Muscle of leg (tissue), 11 donors: ENCODE measurements around the gene GATAD2A. TPM values are rescaled to one million over a fixed set of nuclear protein-coding genes. Genes with fewer than 3 reads are reported as not detected.
A peak's percentile ranks its signal among the peaks of the same experiment; 100 is the strongest.

Experiments
- DNase-seq: peaks from one replicate; pipeline ENCODE4 v3.0.0; 2013
- H3K27ac ChIP-seq: one replicate; pipeline ENCODE4 v1.5.1; 2013; ENCODE audit warnings: mild to moderate bottlenecking, low read length, control low read depth
- H3K27me3 ChIP-seq: one replicate; pipeline ENCODE4 v1.6.1; 2013; ENCODE audit warnings: low read length; ENCODE audit not compliant: control insufficient read depth, insufficient read depth
- H3K36me3 ChIP-seq: one replicate; pipeline ENCODE4 v1.6.1; 2013; ENCODE audit warnings: low read length; ENCODE audit not compliant: control insufficient read depth, insufficient read depth
- H3K4me1 ChIP-seq: one replicate; pipeline ENCODE4 v1.6.1; 2013; ENCODE audit warnings: low read length; ENCODE audit not compliant: control insufficient read depth, insufficient read depth
- H3K4me3 ChIP-seq: one replicate; pipeline ENCODE4 v1.5.1; 2013; ENCODE audit warnings: low read length, control low read depth
- H3K9me3 ChIP-seq: replicated peaks from 2 replicates; pipeline ENCODE4 v1.6.1; 2013; ENCODE audit warnings: low read depth, low read length; ENCODE audit not compliant: control insufficient read depth
- WGBS: methylation state at CpG from one replicate; pipeline ENCODE4 v1.1.5; 2013; ENCODE audit warnings: missing lambda C conversion rate; ENCODE audit not compliant: insufficient coverage; 5-methylcytosine and 5-hydroxymethylcytosine counted together
- polyA plus RNA-seq, 8 donors: library from polyadenylated mRNA; unstranded; fragments of 120-200 nt; gene quantifications; one replicate each; pipeline versions ENCODE4 v1.2.1 to v1.2.3, GENCODE V29; 2013; ENCODE audit warnings: inconsistent platforms in 1 of 8, low replicate concordance in 1 of 8; ENCODE audit not compliant: insufficient read length in 8 of 8, insufficient read depth in 1 of 8
- total RNA-seq: library from RNA; stranded (reverse); fragments of 120-200 nt; gene quantifications from one replicate; pipeline ENCODE4 v1.2.4, GENCODE V29; 2013

The GATAD2A gene
- total and polyA plus RNA-seq, 9 donors, result 25.1 to 62.2 (median 49.8) TPM

DNA sequence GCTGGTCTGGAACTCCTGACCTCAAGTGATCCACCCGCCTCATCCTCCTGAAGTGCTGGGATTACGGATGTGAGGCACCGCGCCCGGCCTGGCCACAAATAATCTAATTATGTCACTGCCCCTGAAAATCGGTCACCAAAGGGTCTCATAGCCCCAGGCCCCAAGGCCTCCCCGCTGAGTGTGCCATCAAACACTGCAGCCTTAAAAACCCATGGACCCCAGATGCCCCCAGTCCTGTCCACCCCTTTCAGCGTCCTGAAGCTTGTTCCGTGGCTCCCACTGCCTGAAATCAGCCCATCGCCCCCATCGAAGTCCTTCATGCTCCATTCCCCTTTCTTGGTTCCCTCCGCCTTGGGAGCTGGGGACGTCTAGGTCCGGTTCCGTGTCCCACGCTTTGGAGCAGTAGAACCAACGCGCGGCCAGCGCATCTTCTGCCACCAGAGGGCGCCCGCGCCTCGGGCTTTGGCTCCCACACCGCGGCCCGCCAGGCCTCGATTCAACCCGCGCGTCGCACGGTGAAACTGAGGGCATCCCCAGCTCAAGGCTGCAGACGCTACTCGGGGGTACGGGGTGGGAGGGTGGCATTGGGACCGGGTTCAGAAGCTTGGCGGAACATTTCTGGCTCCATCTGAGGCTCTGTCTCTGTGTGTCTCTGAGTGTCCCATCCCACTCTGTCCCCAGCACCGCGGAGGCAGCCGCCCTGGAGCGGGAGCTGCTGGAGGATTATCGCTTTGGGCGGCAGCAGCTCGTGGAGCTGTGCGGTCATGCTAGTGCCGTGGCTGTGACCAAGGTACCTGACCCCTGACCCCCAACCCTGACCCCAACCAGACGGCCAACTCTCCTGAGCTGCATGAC, 126.7 kb downstream of the GATAD2A start:
- 22% methylated on average over 47 of the region's 48 CpGs for WGBS
- no peak overlapping the region for H3K4me3 ChIP-seq
- no peaks in the 10 kb centered on the region for H3K9me3 ChIP-seq
- H3K36me3 ChIP-seq, result peaks cover 27% of the 10 kb centered on the region
- peak; percentile 79 for DNase-seq
- peaks cover 6% of the 10 kb centered on the region for H3K4me1 ChIP-seq
- H3K27ac ChIP-seq, result no peak overlapping the region
- peaks cover 5% of the 10 kb centered on the region for H3K27me3 ChIP-seq

DNA sequence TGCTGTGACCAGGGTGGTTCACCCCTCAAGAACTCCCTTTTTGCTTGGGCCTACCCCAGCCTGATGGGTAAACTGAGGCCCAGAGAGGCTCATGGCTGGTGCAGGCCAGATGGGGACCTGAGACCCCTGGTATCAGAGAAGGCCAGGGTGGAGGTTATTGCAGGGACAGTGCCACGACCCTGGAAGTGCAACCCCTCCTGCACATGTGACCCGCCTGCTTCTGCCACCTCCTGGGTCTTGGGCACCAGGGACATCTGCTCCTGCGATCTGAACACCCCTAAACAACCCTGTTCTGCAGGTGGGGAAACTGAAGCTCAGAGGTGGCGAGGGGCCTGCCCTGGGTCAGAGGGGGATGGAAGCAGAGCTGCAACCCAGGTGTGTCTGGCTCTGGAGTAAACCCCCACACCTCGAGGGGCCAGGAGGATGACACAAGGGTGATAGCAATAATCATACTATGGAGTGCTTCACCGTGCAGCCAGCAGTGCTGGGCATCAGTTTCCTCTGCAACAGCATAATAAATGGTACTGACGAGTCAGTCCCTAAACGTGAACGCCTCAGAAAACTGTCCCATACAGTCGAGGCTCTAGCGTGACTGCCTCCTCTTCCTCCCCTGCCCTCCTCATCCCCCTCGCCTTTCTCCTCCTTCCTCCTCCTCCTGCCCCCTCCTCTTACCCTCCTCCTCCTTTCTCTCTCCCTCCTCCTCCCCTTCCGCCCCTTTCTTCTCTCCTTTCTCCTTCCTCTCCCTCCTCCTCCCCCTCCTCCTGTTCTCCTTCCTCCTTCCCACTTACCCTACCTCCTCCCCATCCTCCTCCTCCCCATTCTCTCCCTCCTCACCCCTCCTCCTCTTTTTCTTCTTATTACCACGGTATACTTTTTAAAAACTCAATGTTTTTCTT, 127.6 kb downstream of the GATAD2A start:
- H3K4me3 ChIP-seq, result no peak overlapping the region
- H3K9me3 ChIP-seq, result no peaks in the 10 kb centered on the region
- peaks cover 20% of the 10 kb centered on the region for H3K36me3 ChIP-seq
- peaks cover 11% of the 10 kb centered on the region for H3K4me1 ChIP-seq
- no peak for DNase-seq
- no peak overlapping the region for H3K27ac ChIP-seq
- 62% methylated on average over 11 of the region's 14 CpGs for WGBS
- peaks cover 14% of the 10 kb centered on the region for H3K27me3 ChIP-seq

GRCh38 chr19:19533841-19534240, 128.4 kb downstream of the GATAD2A start:
- 51% methylated on average over 4 of the region's 6 CpGs for WGBS
- H3K27me3 ChIP-seq, result peaks cover 21% of the 10 kb centered on the region
- peaks cover 16% of the 10 kb centered on the region for H3K36me3 ChIP-seq
- H3K4me1 ChIP-seq, result peaks cover 19% of the 10 kb centered on the region
- H3K27ac ChIP-seq, result no peak overlapping the region
- no peak overlapping the region for H3K4me3 ChIP-seq
- no peaks in the 10 kb centered on the region for H3K9me3 ChIP-seq
- no peak for DNase-seq

GRCh38 chr19:19534556-19535265, 129.2 kb downstream of the GATAD2A start:
- WGBS, result 72% methylated on average over 24 of the region's 27 CpGs
- Histone ChIP-seq H3K27ac (no peak overlapping the region), H3K4me3 (no peak overlapping the region), H3K9me3 (no peaks in the 10 kb centered on the region), H3K4me1 (peaks cover 21% of the 10 kb centered on the region), H3K36me3 (peaks cover 11% of the 10 kb centered on the region), H3K27me3 (peaks cover 30% of the 10 kb centered on the region)
- peak; percentile 8 for DNase-seq

- Histone ChIP-seq H3K27ac (no peak overlapping the region), H3K27me3 (peaks cover 35% of the 10 kb centered on the region), H3K36me3 (peaks cover 9% of the 10 kb centered on the region), H3K4me1 (peaks cover 22% of the 10 kb centered on the region), H3K4me3 (no peak overlapping the region), H3K9me3 (no peaks in the 10 kb centered on the region)
- DNase-seq, result peak; percentile 18
- WGBS, result 80% methylated on average over 31 of the region's 34 CpGs
Measured at GRCh38 chr19:19535311-19536191, 130.1 kb downstream of the GATAD2A start.

DNA sequence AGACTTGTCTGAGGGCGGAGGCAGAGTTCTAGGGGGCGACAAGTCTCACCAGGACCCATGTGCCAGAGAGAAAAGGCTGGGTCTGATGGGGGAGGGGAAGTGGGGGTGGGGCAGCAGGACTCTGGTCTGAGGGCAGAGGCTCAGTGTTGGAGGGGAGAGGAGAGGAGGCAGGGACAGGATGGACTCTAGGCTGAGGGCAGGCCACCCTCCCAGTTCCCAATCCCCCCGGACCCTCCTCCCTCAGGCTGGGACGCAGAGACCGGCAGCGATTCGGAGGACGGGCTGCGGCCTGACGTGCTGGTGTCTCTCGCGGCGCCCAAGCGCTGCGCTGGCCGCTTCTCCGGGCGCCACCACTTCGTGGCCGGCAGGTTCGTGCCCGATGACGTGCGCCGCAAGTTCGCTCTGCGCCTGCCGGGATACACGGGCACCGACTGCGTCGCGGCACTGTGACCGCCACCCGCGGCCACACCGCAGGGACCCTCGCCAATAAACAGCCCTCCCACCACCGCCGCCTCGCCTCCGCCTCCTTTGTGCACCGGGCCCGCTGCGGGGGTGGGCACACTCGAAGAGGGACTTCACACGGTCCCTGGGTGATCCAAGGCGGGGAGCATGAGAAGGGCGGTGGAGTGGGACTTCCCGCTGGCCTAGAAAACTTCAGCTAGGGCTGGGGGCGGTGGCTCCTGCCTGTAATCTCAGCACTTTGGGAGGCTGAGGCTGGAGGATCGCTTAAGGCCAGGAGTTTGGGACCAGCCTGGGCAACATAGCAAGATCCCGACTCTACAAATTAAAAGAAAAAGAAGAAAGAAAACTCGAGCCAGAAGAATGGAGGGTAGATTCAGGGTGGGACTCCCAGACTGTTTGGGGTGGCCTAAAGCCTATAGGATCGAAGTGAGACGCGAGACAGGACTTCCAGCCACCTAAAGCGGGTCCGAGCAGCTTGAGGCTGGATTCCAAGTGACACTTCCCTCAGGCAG, 131.9 kb downstream of the GATAD2A start:
- H3K27me3 ChIP-seq, result peaks cover 53% of the 10 kb centered on the region
- H3K36me3 ChIP-seq, result no peaks in the 10 kb centered on the region
- no peaks in the 10 kb centered on the region for H3K9me3 ChIP-seq
- H3K4me1 ChIP-seq, result peaks cover 32% of the 10 kb centered on the region
- no peak overlapping the region for H3K27ac ChIP-seq
- DNase-seq, result peak; percentile 21
- no peak overlapping the region for H3K4me3 ChIP-seq
- WGBS, result 30% methylated on average over 44 of the region's 59 CpGs

- Histone ChIP-seq H3K4me1 (peaks cover 30% of the 10 kb centered on the region), H3K27ac (no peak within 1 kb of the TSS), H3K4me3 (peak within 1 kb of the TSS; percentile 1), H3K9me3 (no peaks in the 10 kb centered on the region), H3K27me3 (peaks cover 58% of the 10 kb centered on the region), H3K36me3 (no peaks in the 10 kb centered on the region)
- DNase-seq, result peak; percentile 61
- 1% methylated on average over 53 of the region's 56 CpGs for WGBS
Measured at GRCh38 chr19:19538061-19538784, 132.7 kb downstream of the GATAD2A start, which contains the start of gene CILP2. Gene CILP2 (plus strand): TSS chr19:19538265. CDS start chr19:19538350, 85 bp downstream.

- DNase-seq, result peak; percentile 79
- H3K4me3 ChIP-seq, result no peak overlapping the region
- no peak overlapping the region for H3K27ac ChIP-seq
- peaks cover 58% of the 10 kb centered on the region for H3K27me3 ChIP-seq
- H3K36me3 ChIP-seq, result no peaks in the 10 kb centered on the region
- 20% methylated on average over 7 of the region's 7 CpGs for WGBS
- no peaks in the 10 kb centered on the region for H3K9me3 ChIP-seq
- H3K4me1 ChIP-seq, result peaks cover 30% of the 10 kb centered on the region
Measured at GRCh38 chr19:19538785-19539166, 133.3 kb downstream of the GATAD2A start.
